GM12892 (cell line): Measurements from ENCODE around the gene CD200R1L. TPM values are rescaled to one million over a fixed set of nuclear protein-coding genes. Genes with fewer than 3 reads are reported as not detected.

Experiments used
- DNase-seq: peaks from one replicate; pipeline ENCODE4 v3.0.0; 2011; ENCODE audit not compliant: insufficient read length
- FAIRE-seq: peaks from 2 replicates; lab custom pipeline; 2011; peaks lifted over from hg19 to GRCh38; lab: Jason Lieb, UNC
- POLR2A ChIP-seq: IDR thresholded peaks from 2 replicates; pipeline ENCODE4 v1.6.1; 2011; ENCODE audit warnings: low read depth, low read length, control low read depth
- POLR2AphosphoS5 ChIP-seq: IDR thresholded peaks from 2 replicates; pipeline ENCODE4 v1.6.1; 2011; ENCODE audit warnings: low read depth, low read length, control low read depth
- TAF1 ChIP-seq: IDR thresholded peaks from 2 replicates; pipeline ENCODE4 v1.6.1; 2011; ENCODE audit warnings: low read depth, mild to moderate bottlenecking, control low read depth, low read length, borderline replicate concordance
- polyA plus RNA-seq: library from polyadenylated mRNA; unstranded; fragments of >200 nt; gene quantifications from one replicate; pipeline ENCODE4 v1.2.1, GENCODE V29; 2012; ENCODE audit warnings: missing spikeins, inconsistent platforms; ENCODE audit not compliant: missing spikeins

CD200R1L gene
- polyA plus RNA-seq, result 0.89 TPM

DNA sequence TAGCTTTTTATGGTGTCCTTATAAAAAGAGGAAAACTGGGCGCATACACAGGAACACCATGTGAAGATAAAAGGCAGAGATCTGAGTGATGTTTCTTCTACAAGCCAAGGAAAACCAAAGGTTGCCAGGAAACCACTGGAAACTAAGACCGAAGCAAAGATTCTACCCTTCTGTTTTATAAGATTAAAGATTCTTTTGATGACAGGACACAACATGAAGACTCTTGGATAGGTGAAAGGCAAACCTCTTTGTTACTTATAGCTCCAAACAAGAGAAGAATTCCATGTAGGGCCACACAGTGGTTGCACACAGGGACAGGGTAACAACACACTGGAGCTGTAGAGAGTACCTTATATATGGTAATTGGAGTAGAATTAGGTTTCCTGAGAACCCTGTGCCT lies at the start of gene CD200R1L:
TSS of gene CD200R1L (minus strand) at position 101 of the 400 bp plus-strand sequence. CDS start 17,497 bp downstream, outside the sequence.
- DNase-seq, result no peak
- no peak for FAIRE-seq
- no peak for TF ChIP-seq POLR2A
- no peak for TF ChIP-seq POLR2AphosphoS5
- TF ChIP-seq TAF1, result no peak

GRCh38 chr3:112894258-112894657 lies 47.6 kb upstream of the CD200R1L start:
- TF ChIP-seq POLR2AphosphoS5, result no peak
- TF ChIP-seq TAF1, result no peak
- no peak for TF ChIP-seq POLR2A
- DNase-seq (no peak), FAIRE-seq (no peak)

DNA sequence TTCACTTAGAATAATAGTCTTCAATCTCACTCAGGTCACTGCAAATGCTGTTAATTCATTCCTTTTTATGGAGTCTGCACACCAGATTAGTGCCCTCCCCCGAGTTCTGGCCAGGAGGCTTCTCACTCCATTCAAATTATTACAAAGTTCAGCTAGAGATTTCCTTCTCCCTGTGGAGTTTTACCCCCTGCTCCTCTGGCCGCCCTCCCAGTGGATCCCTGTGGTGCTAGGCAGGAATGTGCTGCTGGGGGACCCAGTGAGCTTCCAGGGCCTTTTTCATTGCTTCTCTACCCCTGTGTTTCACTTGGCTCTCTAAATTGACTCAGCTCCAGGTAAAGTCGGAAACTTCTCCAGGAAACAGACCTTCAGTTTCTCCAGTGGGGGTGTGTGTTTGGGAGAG lies 42.7 kb upstream of the CD200R1L start:
- FAIRE-seq (no peak), DNase-seq (no peak)
- TF ChIP-seq TAF1 (no peak), POLR2A (no peak), POLR2AphosphoS5 (no peak)

GRCh38 chr3:112888381-112889085 lies 41.9 kb upstream of the CD200R1L start:
- DNase-seq, result no peak
- TF ChIP-seq POLR2AphosphoS5, result no peak
- no peak for TF ChIP-seq POLR2A
- TF ChIP-seq TAF1, result no peak
- FAIRE-seq, result no peak

DNA sequence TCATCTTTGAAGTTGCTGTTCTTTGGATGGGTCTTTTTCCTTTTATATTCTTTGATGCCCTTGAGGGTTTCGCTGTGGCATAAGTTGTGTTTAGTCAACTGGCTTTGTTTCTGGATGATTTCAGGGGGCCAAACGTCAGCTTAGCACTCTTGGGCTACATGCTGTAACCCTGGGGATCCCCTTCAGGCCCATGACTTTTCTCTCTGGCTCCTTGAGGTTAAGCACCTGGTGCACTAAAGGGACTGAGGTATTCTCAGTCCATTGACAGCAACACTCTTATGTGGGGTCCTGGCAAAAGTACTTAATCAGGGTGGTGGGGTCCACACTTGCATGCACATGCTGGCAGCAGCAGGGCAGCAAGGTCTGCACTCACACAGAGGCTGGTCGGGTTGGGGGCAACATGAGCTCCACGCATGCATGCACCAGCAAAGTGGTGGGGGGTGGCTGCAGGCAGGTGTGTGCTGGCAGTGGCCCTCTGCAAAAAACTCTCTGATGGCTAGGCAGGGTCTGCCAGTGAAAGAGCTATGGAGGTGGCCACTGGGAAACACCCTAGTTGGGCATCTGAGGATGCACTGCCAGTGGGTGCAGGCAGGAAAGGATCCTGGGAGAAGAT lies 38.1 kb upstream of the CD200R1L start:
- TF ChIP-seq POLR2AphosphoS5, result no peak
- TF ChIP-seq POLR2A, result no peak
- TF ChIP-seq TAF1, result no peak
- FAIRE-seq (no peak), DNase-seq (no peak)

DNA sequence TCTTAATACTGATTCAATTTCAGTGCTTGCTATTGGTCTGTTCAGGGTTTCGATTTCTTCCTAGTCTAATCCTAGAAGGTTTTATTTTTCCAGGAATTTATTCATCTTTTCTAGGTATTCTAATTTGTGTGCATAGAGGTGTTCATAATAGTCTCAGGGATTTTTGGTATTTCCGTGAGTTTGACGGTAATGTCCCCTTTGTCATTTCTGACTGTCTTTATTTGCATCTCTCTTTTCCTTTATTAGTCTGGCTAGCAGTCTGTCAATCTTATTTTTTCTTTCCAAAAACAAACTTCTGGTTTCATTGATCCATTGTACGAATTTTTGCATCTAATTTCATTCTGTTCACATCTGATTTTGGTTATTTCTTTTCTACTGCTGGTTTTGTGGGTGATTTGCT lies 35.2 kb upstream of the CD200R1L start:
- DNase-seq, result no peak
- no peak for FAIRE-seq
- TF ChIP-seq POLR2A, result no peak
- TF ChIP-seq POLR2AphosphoS5, result no peak
- TF ChIP-seq TAF1, result no peak

DNA sequence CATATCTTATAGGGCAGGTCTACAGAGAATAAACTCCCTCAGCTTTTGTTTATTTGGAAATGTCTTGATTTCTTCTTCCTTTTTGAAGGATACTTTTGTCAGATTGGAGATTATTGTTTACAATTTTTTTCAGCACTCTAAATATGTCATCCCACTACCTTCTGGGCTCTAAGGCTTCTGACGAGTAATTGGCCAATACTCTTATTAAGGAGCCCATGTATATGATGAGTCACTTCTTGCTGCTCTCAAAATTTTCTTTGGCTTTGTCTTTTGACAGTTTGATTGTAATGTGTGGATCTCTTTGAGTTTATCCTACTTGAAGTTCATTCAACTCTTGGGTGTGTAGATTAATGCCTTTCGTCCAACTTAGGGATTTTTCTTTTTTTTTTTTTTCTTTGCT lies 28.9 kb upstream of the CD200R1L start:
- TF ChIP-seq TAF1 (no peak), POLR2AphosphoS5 (no peak), POLR2A (no peak)
- no peak for DNase-seq
- FAIRE-seq, result no peak

- FAIRE-seq, result no peak
- TF ChIP-seq POLR2A (no peak), TAF1 (no peak), POLR2AphosphoS5 (no peak)
- no peak for DNase-seq
Measured at GRCh38 chr3:112874725-112875124, 28.1 kb upstream of the CD200R1L start.

GRCh38 chr3:112873632-112874031 lies 27.0 kb upstream of the CD200R1L start:
- DNase-seq (no peak), FAIRE-seq (no peak)
- TF ChIP-seq TAF1 (no peak), POLR2AphosphoS5 (no peak), POLR2A (no peak)

- peak; percentile 40 for FAIRE-seq
- TF ChIP-seq POLR2A (no peak), POLR2AphosphoS5 (no peak), TAF1 (no peak)
Measured at GRCh38 chr3:112871735-112872134, 25.1 kb upstream of the CD200R1L start.

GRCh38 chr3:112865757-112866156 lies 19.1 kb upstream of the CD200R1L start:
- FAIRE-seq (no peak), DNase-seq (no peak)
- TF ChIP-seq POLR2AphosphoS5 (no peak), POLR2A (no peak), TAF1 (no peak)

More at GRCh38 chr3:112871735-112872134, 25.1 kb upstream of the CD200R1L start:
- no peak for DNase-seq

GRCh38 chr3:112860898-112861297 lies 14.2 kb upstream of the CD200R1L start:
- TF ChIP-seq TAF1, result no peak
- no peak for TF ChIP-seq POLR2A
- no peak for TF ChIP-seq POLR2AphosphoS5
- DNase-seq (no peak), FAIRE-seq (no peak)
